ENCODE measurements around the gene SUCO.

DNA sequence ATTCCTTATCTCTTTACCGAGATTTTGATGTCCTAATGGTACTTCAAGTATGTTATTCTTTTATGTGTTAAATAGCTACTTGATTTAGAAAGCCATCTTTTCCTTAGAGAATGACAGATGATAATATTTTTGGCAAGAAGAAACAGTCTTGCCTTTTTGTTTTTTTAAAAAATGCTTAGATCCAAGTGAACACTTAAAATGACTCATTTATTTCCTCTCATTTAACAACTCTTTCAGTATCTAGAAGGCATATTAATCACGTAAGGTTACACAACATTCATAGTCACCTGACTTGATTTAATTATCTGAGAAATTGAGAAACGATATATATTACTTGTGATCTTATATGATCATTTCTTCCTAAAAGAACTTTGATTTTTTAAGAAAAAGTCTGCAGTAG is 52.4 kb downstream of the SUCO start:
- TF ChIP-seq EZH2 (IDR thresholded peaks at IDR 0.05; ENCODE audit: insufficient read depth, poor library complexity, severe bottlenecking) (no peak), EZH2phosphoT487 (IDR thresholded peaks at IDR 0.05; ENCODE audit: insufficient read depth, low read depth) (no peak)
